HG02852 (cell line): ENCODE measurements around the gene PLA2R1.
A peak's percentile ranks its signal among the peaks of the same experiment; 100 is the strongest.

Experiments used
- ATAC-seq: cut with Tn5 transposase; IDR thresholded peaks from one replicate; pipeline ENCODE4 v1.9.1; 2021; ENCODE audit warnings: mild to moderate bottlenecking, moderate library complexity; ENCODE audit not compliant: unreplicated experiment

Gene PLA2R1

DNA sequence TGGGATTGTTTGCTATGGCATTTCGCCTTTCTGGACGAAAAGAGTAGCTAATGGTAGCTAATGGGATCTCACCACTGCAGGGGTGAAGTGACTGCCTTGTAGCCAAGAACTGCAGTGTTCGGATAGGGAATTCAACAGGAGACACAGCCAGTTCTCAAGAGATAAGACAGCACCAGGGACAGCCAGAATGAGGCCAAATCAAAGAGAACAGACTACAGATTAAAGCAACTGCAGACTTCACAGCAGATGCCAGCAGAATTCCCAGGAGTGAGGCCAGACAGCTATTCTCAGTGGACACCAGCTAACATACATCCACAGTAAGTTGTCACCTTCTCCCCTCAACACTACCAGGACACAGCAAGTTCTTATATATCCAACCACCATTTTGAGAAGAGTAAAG, 124.0 kb downstream of the PLA2R1 start:
- no peak for ATAC-seq

DNA sequence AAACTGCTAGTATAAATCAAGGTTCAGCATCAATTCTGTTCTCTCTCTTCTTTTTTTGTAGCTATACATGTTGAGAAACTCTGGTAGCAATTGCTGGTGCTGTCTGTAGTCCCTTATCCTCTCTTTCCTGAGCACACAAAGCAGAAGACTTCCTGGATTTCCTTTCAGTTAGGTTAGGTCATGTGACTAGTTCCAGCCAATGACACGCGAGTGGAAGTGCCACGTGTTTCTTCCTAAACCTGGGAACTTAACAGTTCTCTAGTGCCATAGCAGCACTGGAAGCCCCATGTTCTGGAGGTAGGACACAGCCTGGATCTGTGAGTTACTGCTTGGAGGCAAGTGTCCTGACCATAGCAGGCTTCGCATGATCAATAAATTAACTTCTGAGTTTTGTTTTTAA, 125.9 kb downstream of the PLA2R1 start:
- no peak for ATAC-seq

- ATAC-seq = peak; percentile 89
Observed at GRCh38 chr2:159933727-159934049, 128.7 kb downstream of the PLA2R1 start.

GRCh38 chr2:159933040-159933726, 129.2 kb downstream of the PLA2R1 start:
- ATAC-seq = peak; percentile 50

- ATAC-seq = no peak
Observed at GRCh38 chr2:159926695-159927094, 135.7 kb downstream of the PLA2R1 start.

GRCh38 chr2:159925975-159926374, 136.4 kb downstream of the PLA2R1 start:
- no peak for ATAC-seq

DNA sequence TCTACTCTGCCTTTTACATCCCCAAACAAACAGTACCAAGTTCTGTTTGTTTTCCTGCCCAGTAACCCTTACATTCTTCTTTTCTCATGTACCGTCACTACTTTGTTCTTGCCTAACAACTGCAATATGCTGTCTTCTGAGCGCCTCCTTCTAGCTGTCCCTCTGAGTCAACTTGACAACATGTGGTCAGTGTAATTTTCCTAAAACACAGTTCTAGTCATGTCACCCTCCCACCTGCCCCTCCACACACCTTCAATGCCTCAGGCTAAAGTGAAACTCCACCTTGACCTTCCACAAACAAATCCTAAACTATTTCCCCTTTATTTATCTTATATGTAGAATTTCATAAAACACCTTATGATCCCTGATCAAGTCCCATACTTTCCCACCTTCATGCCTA, 139.9 kb downstream of the PLA2R1 start:
- peak; percentile 83 for ATAC-seq

GRCh38 chr2:159921752-159922404, 140.5 kb downstream of the PLA2R1 start:
- ATAC-seq = peak; percentile 86

DNA sequence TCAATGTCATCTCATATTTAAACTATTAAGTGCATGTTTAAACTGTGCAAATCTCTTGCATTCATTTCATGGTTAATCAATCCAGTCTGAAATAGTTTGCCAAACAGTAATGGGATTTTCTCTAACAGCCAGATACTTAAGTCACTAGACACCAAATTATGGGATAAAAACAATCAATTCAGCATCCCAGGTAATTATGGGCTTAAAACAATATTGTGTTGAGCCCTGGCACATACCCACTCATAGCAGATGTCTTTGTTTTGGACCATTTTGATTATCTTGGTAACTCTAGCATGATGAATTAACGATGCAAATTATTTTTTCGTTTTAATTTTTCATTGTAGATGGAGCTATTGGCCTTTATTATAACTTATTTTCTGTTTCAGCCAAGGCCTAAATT, 145.9 kb downstream of the PLA2R1 start:
- ATAC-seq = no peak

- ATAC-seq = peak; percentile 45
Observed at GRCh38 chr2:159913900-159914299, 148.5 kb downstream of the PLA2R1 start.

GRCh38 chr2:159912580-159912979, 149.8 kb downstream of the PLA2R1 start:
- ATAC-seq = no peak

DNA sequence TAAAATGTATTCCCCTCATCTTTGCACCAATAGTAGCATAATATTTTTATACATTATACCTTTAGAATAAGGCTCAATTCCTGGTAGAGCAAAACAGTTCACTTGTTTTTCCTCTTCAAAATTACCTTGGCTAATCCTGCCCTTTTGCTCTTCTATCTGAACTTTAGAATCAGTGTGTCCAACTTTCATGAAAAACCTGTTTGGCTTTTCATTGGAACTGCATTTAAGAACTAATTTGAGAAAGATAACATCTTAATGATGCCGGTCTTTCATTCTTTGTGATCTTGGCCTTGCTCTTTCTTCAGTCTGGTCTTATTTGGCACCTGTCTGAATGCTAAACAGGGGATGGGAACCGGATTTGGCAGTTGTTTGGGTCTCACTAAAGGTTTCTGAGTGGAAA, 151.5 kb downstream of the PLA2R1 start:
- ATAC-seq = no peak

- ATAC-seq = no peak
Observed at GRCh38 chr2:159908623-159909022, 153.8 kb downstream of the PLA2R1 start.

DNA sequence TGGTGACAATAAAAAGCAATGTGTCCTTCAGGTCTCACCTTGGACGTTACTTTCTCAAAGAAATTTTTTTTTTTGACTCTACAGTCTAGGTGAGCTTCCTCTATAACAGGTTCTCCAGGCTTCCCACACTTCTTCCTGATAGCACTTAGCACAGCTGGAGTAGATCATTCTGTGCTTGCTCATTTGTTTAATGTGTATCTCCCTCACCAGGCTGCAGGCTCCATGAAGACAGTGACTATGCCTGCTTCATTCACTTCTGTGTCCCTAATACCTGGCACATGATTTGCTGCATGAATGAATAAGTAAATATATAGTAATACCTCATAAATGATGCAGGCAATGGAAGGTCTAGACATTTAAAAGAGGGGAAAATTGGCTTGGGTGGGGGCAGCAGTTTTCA, 154.5 kb downstream of the PLA2R1 start:
- no peak for ATAC-seq

GRCh38 chr2:159905926-159906714, 156.3 kb downstream of the PLA2R1 start:
- no peak for ATAC-seq

GRCh38 chr2:159904959-159905305, 157.5 kb downstream of the PLA2R1 start:
- peak; percentile 53 for ATAC-seq

DNA sequence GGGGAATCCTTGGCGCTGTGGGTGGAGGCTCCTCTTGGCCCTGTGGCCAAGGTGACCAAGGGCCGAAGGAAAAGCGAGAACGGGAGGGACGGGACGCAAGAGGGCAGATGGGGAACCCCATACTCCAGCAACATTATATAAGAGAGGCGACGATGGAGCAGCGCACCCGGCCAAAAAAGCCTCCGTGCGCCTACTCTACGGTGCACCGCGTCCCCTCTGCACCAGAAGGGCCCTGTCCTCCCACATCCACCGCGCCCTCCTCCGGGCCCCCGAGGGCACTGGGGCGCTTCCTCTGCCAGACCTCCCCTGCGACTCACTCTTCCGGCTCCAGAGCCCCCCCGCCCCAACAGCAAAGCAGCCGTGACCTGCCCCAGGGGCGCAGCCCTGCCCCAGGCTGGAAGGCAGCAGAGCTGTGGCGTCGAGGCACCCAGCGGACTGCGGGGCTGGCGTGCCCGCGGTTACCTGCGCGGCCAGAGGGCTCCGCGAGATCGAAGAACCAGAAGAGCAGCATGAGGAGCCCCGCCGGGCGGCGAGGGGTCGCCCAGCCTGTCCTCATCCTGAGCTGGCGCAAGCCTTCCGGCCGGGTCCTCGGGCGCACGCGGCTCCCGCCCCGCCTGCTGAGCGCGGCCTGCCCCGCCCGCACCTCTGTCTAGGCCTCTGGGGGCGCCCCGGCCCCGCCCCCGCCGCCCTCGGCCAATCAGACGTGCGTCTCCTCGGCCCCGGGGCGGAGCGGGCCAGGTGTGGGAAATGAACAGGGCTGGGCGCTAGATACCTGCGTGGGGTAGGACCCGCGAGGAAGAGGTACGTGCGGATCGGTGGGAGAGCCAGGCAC, 158.1 kb downstream of the PLA2R1 start, which contains the start of gene LY75:
LY75 (minus strand) TSS at position 630 of the 832 bp plus-strand sequence.
- peak; percentile 83 for ATAC-seq

- ATAC-seq = peak; percentile 17
Observed at GRCh38 chr2:159903443-159904126, 158.8 kb downstream of the PLA2R1 start.

- no peak for ATAC-seq
Observed at GRCh38 chr2:159902722-159903121, 159.7 kb downstream of the PLA2R1 start.

- no peak for ATAC-seq
Observed at GRCh38 chr2:159900343-159900742, 162.1 kb downstream of the PLA2R1 start.

- no peak for ATAC-seq
Observed at GRCh38 chr2:159898441-159898840, 164.0 kb downstream of the PLA2R1 start.
